GM19468 (cell line): Measurements from ENCODE around the gene LRPAP1.

Experiments
- ATAC-seq: cut with Tn5 transposase; IDR thresholded peaks from one replicate; pipeline ENCODE4 v1.9.1; 2021; ENCODE audit warnings: mild to moderate bottlenecking, moderate library complexity, moderate number of reproducible peaks; ENCODE audit not compliant: unreplicated experiment; ENCODE audit errors: extremely low read depth

The LRPAP1 gene

GRCh38 chr4:3505231-3505630 lies 27.0 kb downstream of the LRPAP1 start:
- ATAC-seq, result no peak

GRCh38 chr4:3502941-3503936 lies 29.0 kb downstream of the LRPAP1 start:
- ATAC-seq, result no peak

- no peak for ATAC-seq
Observed at GRCh38 chr4:3501825-3502425, 30.3 kb downstream of the LRPAP1 start.

GRCh38 chr4:3501126-3501824 lies 30.9 kb downstream of the LRPAP1 start:
- no peak for ATAC-seq

- ATAC-seq, result no peak
Observed at GRCh38 chr4:3500634-3501101, 31.6 kb downstream of the LRPAP1 start.

- no peak for ATAC-seq
Observed at GRCh38 chr4:3500111-3500510, 32.1 kb downstream of the LRPAP1 start.

GRCh38 chr4:3499710-3500109 lies 32.5 kb downstream of the LRPAP1 start:
- ATAC-seq, result no peak

- ATAC-seq, result no peak
Observed at GRCh38 chr4:3498901-3499510, 33.2 kb downstream of the LRPAP1 start.

- no peak for ATAC-seq
Observed at GRCh38 chr4:3498407-3498806, 33.8 kb downstream of the LRPAP1 start.

DNA sequence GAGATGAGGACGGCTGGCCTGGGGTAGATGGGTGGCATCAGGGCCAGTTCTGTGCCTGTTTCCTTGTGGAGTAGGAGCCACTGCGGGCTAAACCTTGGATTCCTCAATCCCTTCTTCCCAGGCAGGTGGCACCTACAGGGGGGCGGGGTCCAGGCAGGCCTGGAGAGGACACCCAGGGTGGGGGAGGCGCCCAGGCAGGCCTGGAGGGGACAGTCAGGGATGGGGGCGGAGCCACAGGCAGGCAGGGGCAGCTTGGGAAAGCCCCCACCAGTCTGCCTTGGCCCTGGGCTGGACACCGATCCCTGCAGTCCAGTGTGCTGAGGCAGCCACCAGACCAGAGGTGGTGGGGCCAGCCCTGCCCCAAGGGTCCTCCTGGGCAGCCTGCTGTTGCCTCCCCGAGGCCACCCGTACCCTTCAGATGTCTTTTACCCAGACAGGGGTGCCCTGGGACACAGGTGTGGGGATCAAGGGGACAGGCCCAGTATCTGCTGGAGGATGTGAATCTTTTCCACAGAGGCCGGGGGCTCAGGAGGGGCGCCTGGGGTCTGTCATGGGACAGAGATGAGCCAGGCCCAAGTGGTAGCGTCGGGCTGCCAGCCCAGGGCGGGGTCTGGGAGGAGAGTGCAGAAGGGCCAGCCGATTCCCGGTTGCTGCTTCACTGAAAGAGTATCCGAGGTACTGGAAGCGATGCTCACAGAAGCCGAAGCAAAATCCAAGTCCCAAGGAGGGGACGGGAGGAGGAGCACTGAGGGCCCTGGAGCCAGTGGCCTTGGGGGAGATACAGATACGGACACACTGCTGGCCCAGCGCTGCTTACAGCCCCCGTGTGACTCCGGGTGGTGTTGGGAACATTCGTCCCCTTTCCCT lies 34.5 kb downstream of the LRPAP1 start:
- no peak for ATAC-seq

- no peak for ATAC-seq
Observed at GRCh38 chr4:3497095-3497494, 35.1 kb downstream of the LRPAP1 start.

- ATAC-seq, result no peak
Observed at GRCh38 chr4:3496021-3496420, 36.2 kb downstream of the LRPAP1 start.

DNA sequence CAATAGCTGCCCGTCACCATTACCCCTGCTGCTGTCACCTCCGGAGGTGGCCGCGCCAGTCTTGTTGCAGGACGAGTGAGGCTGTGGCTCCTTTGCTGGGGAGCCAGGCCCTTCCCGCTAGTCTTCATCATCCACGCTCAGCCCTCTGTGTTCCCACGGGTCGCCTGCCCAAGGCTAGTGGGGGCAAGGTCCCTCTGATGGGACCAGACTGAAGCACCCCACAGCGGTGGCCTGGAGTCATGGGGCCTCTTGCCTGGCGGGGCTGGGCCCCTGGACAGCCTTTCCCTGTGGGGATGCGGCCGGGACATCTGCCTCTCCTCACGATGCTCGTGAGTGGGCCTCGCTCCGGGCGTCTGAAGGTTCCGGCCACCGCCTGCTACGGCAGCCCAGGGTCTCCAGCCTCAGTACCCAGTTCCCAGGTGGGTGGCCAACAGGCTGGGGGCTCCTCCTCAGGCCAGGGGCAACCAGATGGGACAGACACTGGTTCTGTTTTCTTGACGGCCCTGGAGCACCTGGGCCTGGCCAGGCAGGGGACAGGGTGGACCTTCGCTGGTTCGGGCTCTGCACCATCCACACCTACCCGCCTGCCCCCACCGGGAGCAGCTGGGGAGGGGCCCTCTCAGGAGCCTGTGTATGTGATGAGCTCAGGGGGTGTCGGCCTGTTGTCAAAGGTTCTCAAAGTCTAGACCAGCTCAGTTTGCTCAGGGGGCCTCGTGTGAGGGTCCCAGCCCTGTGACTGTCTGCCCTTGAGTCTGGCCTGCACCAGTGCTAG lies 36.8 kb downstream of the LRPAP1 start:
- ATAC-seq, result no peak

- no peak for ATAC-seq
Observed at GRCh38 chr4:3494462-3494871, 37.8 kb downstream of the LRPAP1 start.

GRCh38 chr4:3493720-3494461 lies 38.3 kb downstream of the LRPAP1 start:
- ATAC-seq, result no peak

DNA sequence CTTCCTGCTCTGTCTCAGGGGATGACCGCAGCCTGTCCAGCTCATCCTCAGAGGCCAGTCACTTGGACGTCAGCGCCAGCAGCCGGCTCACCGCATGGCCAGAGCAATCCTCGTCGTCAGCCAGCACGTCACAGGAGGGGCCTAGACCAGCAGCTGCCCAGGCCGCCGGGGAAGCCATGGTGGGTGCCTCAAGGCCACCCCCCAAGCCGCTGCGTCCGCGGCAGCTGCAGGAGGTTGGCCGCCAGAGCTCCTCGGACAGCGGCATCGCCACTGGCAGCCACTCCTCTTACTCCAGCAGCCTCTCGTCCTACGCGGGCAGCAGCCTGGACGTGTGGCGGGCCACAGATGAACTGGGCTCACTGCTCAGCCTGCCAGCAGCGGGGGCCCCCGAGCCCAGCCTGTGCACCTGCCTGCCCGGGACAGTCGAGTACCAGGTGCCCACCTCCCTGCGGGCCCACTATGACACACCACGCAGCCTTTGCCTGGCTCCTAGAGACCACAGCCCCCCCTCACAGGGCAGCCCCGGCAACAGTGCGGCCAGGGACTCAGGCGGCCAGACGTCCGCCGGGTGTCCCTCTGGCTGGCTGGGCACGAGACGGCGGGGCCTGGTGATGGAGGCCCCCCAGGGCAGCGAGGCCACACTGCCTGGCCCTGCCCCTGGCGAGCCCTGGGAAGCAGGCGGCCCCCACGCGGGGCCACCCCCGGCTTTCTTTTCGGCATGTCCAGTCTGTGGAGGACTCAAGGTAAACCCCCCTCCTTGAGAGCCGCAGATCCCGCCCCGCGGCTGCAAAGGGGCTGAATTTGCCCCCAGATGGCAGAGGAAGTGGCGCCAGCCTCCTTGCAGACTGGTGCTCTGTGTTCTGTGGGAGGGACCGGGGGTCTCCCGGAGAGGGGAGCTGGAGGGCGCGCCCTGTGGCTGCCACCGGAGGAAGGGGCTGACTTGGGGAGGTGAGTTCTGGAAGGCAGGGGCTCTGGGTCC lies 39.2 kb downstream of the LRPAP1 start:
- ATAC-seq, result no peak
